A549 (cell line): Measurements from ENCODE around the gene MAP3K13. TPM values are rescaled to one million over a fixed set of nuclear protein-coding genes. Genes with fewer than 3 reads are reported as not detected.

Experiments
- polyA plus RNA-seq, 4 experiments: library from polyadenylated mRNA; depleted of rRNA in 3 of 4; stranded (reverse); fragments of >200 nt; fragmentation: RNase III in 1 of 4; extraction: RNeasy Plus Mini Kit Qiagen cat#74134 plus additional on column Dnase treatment in 1 of 4; gene quantifications; 2 replicates in 3 of 4; 3 replicates in 1 of 4; pipeline ENCODE4 v1.2.3, GENCODE V29; 2011 to 2017

Gene MAP3K13
- polyA plus RNA-seq, 2 of the 4 experiments (the other 2 are of a cell fraction): 15.8 to 23.2 TPM

Other genes starting within 250 kb of the MAP3K13 start
- 0.01 TPM in 1 of 2 replicates, not detected in the other for gene C3orf70, start 210.1 kb upstream of the MAP3K13 start, polyA plus RNA-seq (2011; rRNA removed)
- not detected in 3 replicates for gene C3orf70, start 210.1 kb upstream of the MAP3K13 start, polyA plus RNA-seq (2017; fragmentation: RNase III; extraction: RNeasy Plus Mini Kit Qiagen cat#74134 plus additional on column Dnase treatment)
- 6.7 and 7.7 TPM in 2 replicates for gene EHHADH, start 109.1 kb upstream of the MAP3K13 start, polyA plus RNA-seq (2011; rRNA removed)
- gene EHHADH, start 109.1 kb upstream of the MAP3K13 start, polyA plus RNA-seq (2017; fragmentation: RNase III; extraction: RNeasy Plus Mini Kit Qiagen cat#74134 plus additional on column Dnase treatment): 5.4 to 7.1 TPM (median 5.7 TPM) in 3 replicates
- 31.3 and 36.3 TPM in 2 replicates for gene TMEM41A, start 135.9 kb downstream of the MAP3K13 start, polyA plus RNA-seq (2011; rRNA removed)
- gene TMEM41A, start 135.9 kb downstream of the MAP3K13 start, polyA plus RNA-seq (2017; fragmentation: RNase III; extraction: RNeasy Plus Mini Kit Qiagen cat#74134 plus additional on column Dnase treatment): 16.0 to 16.6 TPM (median 16.6 TPM) in 3 replicates
- gene LIPH, start 189.5 kb downstream of the MAP3K13 start, polyA plus RNA-seq (2011; rRNA removed): 34.9 and 38.9 TPM in 2 replicates
- gene LIPH, start 189.5 kb downstream of the MAP3K13 start, polyA plus RNA-seq (2017; fragmentation: RNase III; extraction: RNeasy Plus Mini Kit Qiagen cat#74134 plus additional on column Dnase treatment): 6.9 to 8.7 TPM (median 7.8 TPM) in 3 replicates
- 16.3 and 22.4 TPM in 2 replicates for gene SENP2, start 223.2 kb downstream of the MAP3K13 start, polyA plus RNA-seq (2011; rRNA removed)
- 18.1 to 22.7 TPM (median 19.7 TPM) in 3 replicates for gene SENP2, start 223.2 kb downstream of the MAP3K13 start, polyA plus RNA-seq (2017; fragmentation: RNase III; extraction: RNeasy Plus Mini Kit Qiagen cat#74134 plus additional on column Dnase treatment)